ENCODE data around the gene NUMB. TPM values are rescaled to one million over a fixed set of nuclear protein-coding genes. Genes with fewer than 3 reads are reported as not detected.
A peak's percentile ranks its signal among the peaks of the same experiment; 100 is the strongest.

Gene NUMB
- total RNA-seq, 1 donor from 2014 or later, result 92.4 TPM

GRCh38 chr14:73234586-73235394, 223.6 kb downstream of the NUMB start:
- Mint-ChIP-seq H3K9me3 (ENCODE audit: low read depth) (no peaks in the 10 kb centered on the region), H3K36me3 (ENCODE audit: insufficient read depth) (peaks cover 2% of the 10 kb centered on the region), H3K4me1 (ENCODE audit: low read depth) (peaks cover 19% of the 10 kb centered on the region), H3K27me3 (peaks cover 66% of the 10 kb centered on the region), H3K4me3 (ENCODE audit: low read depth) (no peak overlapping the region), H3K27ac (no peak overlapping the region)
- no peak for DNase-seq (ENCODE audit: low spot score, unreplicated experiment)
- TF ChIP-seq CTCF (IDR thresholded peaks at IDR 0.05; ENCODE audit: unreplicated experiment), result no peak

- peaks cover 18% of the 10 kb centered on the region for H3K4me1 Mint-ChIP-seq (ENCODE audit: low read depth)
- H3K27me3 Mint-ChIP-seq, result peaks cover 61% of the 10 kb centered on the region
- no peak for DNase-seq (ENCODE audit: low spot score, unreplicated experiment)
- H3K36me3 Mint-ChIP-seq (ENCODE audit: insufficient read depth), result peaks cover 2% of the 10 kb centered on the region
- H3K9me3 Mint-ChIP-seq (ENCODE audit: low read depth), result no peaks in the 10 kb centered on the region
- TF ChIP-seq CTCF (IDR thresholded peaks at IDR 0.05; ENCODE audit: unreplicated experiment), result no peak
- H3K27ac Mint-ChIP-seq, result no peak overlapping the region
- H3K4me3 Mint-ChIP-seq (ENCODE audit: low read depth), result no peak overlapping the region
Observed at GRCh38 chr14:73234029-73234428, 224.3 kb downstream of the NUMB start.

- H3K36me3 Mint-ChIP-seq (ENCODE audit: insufficient read depth), result peaks cover 2% of the 10 kb centered on the region
- no peak for TF ChIP-seq CTCF (IDR thresholded peaks at IDR 0.05; ENCODE audit: unreplicated experiment)
- no peaks in the 10 kb centered on the region for H3K9me3 Mint-ChIP-seq (ENCODE audit: low read depth)
- no peak for DNase-seq (ENCODE audit: low spot score, unreplicated experiment)
- peaks cover 19% of the 10 kb centered on the region for H3K4me1 Mint-ChIP-seq (ENCODE audit: low read depth)
- no peak overlapping the region for H3K4me3 Mint-ChIP-seq (ENCODE audit: low read depth)
- no peak overlapping the region for H3K27ac Mint-ChIP-seq
- peaks cover 56% of the 10 kb centered on the region for H3K27me3 Mint-ChIP-seq
Observed at GRCh38 chr14:73233564-73233963, 224.8 kb downstream of the NUMB start.

GRCh38 chr14:73232984-73233383, 225.4 kb downstream of the NUMB start:
- no peak for TF ChIP-seq CTCF (IDR thresholded peaks at IDR 0.05; ENCODE audit: unreplicated experiment)
- Mint-ChIP-seq H3K27me3 (peaks cover 51% of the 10 kb centered on the region), H3K4me1 (ENCODE audit: low read depth) (peaks cover 20% of the 10 kb centered on the region), H3K9me3 (ENCODE audit: low read depth) (no peaks in the 10 kb centered on the region), H3K4me3 (ENCODE audit: low read depth) (no peak overlapping the region), H3K27ac (no peak overlapping the region), H3K36me3 (ENCODE audit: insufficient read depth) (peaks cover 2% of the 10 kb centered on the region)
- DNase-seq (ENCODE audit: low spot score, unreplicated experiment), result no peak

- Mint-ChIP-seq H3K4me3 (ENCODE audit: low read depth) (no peak overlapping the region), H3K36me3 (ENCODE audit: insufficient read depth) (peaks cover 2% of the 10 kb centered on the region), H3K27ac (no peak overlapping the region), H3K9me3 (ENCODE audit: low read depth) (no peaks in the 10 kb centered on the region), H3K4me1 (ENCODE audit: low read depth) (peaks cover 20% of the 10 kb centered on the region), H3K27me3 (peaks cover 51% of the 10 kb centered on the region)
- DNase-seq (ENCODE audit: low spot score, unreplicated experiment), result no peak
- TF ChIP-seq CTCF (IDR thresholded peaks at IDR 0.05; ENCODE audit: unreplicated experiment), result peak; percentile 65
Observed at GRCh38 chr14:73231981-73232851, 226.1 kb downstream of the NUMB start.
